SH-SY5Y (cell line): Measurements from ENCODE around the gene CCDC9B.

ENCODE experiments used
- GATA2 ChIP-seq: IDR thresholded peaks from 2 replicates; pipeline ENCODE4 v1.6.1; 2011; ENCODE audit warnings: mild to moderate bottlenecking, low read depth, low read length
- GATA3 ChIP-seq: IDR thresholded peaks from 2 replicates; pipeline ENCODE4 v1.6.1; 2011; ENCODE audit warnings: low read depth, mild to moderate bottlenecking, low read length, moderate library complexity

GRCh38 chr15:40388941-40389823 is 48.4 kb upstream of the CCDC9B start:
- TF ChIP-seq GATA3 (no peak), GATA2 (no peak)
